Measurements from ENCODE around the gene TMEM181. TPM values are rescaled to one million over a fixed set of nuclear protein-coding genes. Genes with fewer than 3 reads are reported as not detected.

Gene TMEM181
- total RNA-seq, 1 donor from 2014 or later: 31.0 TPM

- peaks cover 10% of the 10 kb centered on the region for H3K4me1 Mint-ChIP-seq (ENCODE audit: low read depth, unreplicated experiment)
- Histone ChIP-seq H3K36me3 (ENCODE audit: insufficient read depth, low read length) (no peaks in the 10 kb centered on the region), H2AFZ (ENCODE audit: low read depth, low read length) (no peak overlapping the region), H3K27me3 (ENCODE audit: insufficient read depth, low read length) (no peaks in the 10 kb centered on the region), H3K4me3 (ENCODE audit: insufficient read depth, low read depth, low read length) (no peak overlapping the region), H3K27ac (ENCODE audit: low read depth, low read length) (no peak overlapping the region), H3K79me2 (ENCODE audit: insufficient read depth, low read length) (no peaks in the 10 kb centered on the region), H3K9ac (ENCODE audit: low read length) (no peak overlapping the region), H4K20me1 (ENCODE audit: insufficient read depth, low read length) (no peaks in the 10 kb centered on the region), H3K9me3 (ENCODE audit: insufficient read depth, low read depth, low read length) (no peaks in the 10 kb centered on the region), H3K4me2 (ENCODE audit: low read length) (no peak overlapping the region), H3K4me1 (ENCODE audit: insufficient read depth, low read length) (peaks cover 11% of the 10 kb centered on the region)
- H3K27ac Mint-ChIP-seq (ENCODE audit: unreplicated experiment): no peak overlapping the region
- TF ChIP-seq EZH2 (IDR thresholded peaks at IDR 0.05; ENCODE audit: insufficient read depth, low read length): no peak
- no peak for TF ChIP-seq CTCF (IDR thresholded peaks at IDR 0.05; ENCODE audit: insufficient read depth, low read depth, low read length)
- peaks cover 9% of the 10 kb centered on the region for H3K27me3 Mint-ChIP-seq (ENCODE audit: low read depth, unreplicated experiment)
- H3K36me3 Mint-ChIP-seq (ENCODE audit: low read depth, unreplicated experiment): peaks cover 16% of the 10 kb centered on the region
- no peak overlapping the region for H3K4me3 Mint-ChIP-seq (ENCODE audit: unreplicated experiment)
- no peak for DNase-seq (ENCODE audit: low read depth)
- FAIRE-seq: no peak
- peaks cover 6% of the 10 kb centered on the region for H3K9me3 Mint-ChIP-seq (ENCODE audit: unreplicated experiment)
Observed at GRCh38 chr6:158517038-158517437, 42.9 kb upstream of the TMEM181 start.

GRCh38 chr6:158517581-158517980 lies 42.3 kb upstream of the TMEM181 start:
- Mint-ChIP-seq H3K36me3 (ENCODE audit: low read depth, unreplicated experiment) (peaks cover 16% of the 10 kb centered on the region), H3K27ac (ENCODE audit: unreplicated experiment) (no peak overlapping the region), H3K27me3 (ENCODE audit: low read depth, unreplicated experiment) (peaks cover 9% of the 10 kb centered on the region), H3K4me1 (ENCODE audit: low read depth, unreplicated experiment) (peaks cover 10% of the 10 kb centered on the region), H3K9me3 (ENCODE audit: unreplicated experiment) (peaks cover 6% of the 10 kb centered on the region), H3K4me3 (ENCODE audit: unreplicated experiment) (no peak overlapping the region)
- no peaks in the 10 kb centered on the region for H3K79me2 ChIP-seq (ENCODE audit: insufficient read depth, low read length)
- no peak for TF ChIP-seq EZH2 (IDR thresholded peaks at IDR 0.05; ENCODE audit: insufficient read depth, low read length)
- TF ChIP-seq CTCF (IDR thresholded peaks at IDR 0.05; ENCODE audit: insufficient read depth, low read depth, low read length): no peak
- H3K4me1 ChIP-seq (ENCODE audit: insufficient read depth, low read length): peaks cover 11% of the 10 kb centered on the region
- no peak overlapping the region for H3K4me3 ChIP-seq (ENCODE audit: insufficient read depth, low read depth, low read length)
- H3K9me3 ChIP-seq (ENCODE audit: insufficient read depth, low read depth, low read length): no peaks in the 10 kb centered on the region
- no peaks in the 10 kb centered on the region for H3K36me3 ChIP-seq (ENCODE audit: insufficient read depth, low read length)
- no peak overlapping the region for H2AFZ ChIP-seq (ENCODE audit: low read depth, low read length)
- no peaks in the 10 kb centered on the region for H4K20me1 ChIP-seq (ENCODE audit: insufficient read depth, low read length)
- H3K9ac ChIP-seq (ENCODE audit: low read length): no peak overlapping the region
- DNase-seq (ENCODE audit: low read depth) (no peak), FAIRE-seq (no peak)
- H3K27ac ChIP-seq (ENCODE audit: low read depth, low read length): no peak overlapping the region
- peak overlapping the region; percentile 88 for H3K4me2 ChIP-seq (ENCODE audit: low read length)
- H3K27me3 ChIP-seq (ENCODE audit: insufficient read depth, low read length): no peaks in the 10 kb centered on the region

- Histone ChIP-seq H3K4me2 (ENCODE audit: low read length) (peak overlapping the region; percentile 88), H3K36me3 (ENCODE audit: insufficient read depth, low read length) (no peaks in the 10 kb centered on the region), H3K27ac (ENCODE audit: low read depth, low read length) (peak overlapping the region; percentile 14), H3K4me1 (ENCODE audit: insufficient read depth, low read length) (peaks cover 11% of the 10 kb centered on the region), H4K20me1 (ENCODE audit: insufficient read depth, low read length) (no peaks in the 10 kb centered on the region), H3K4me3 (ENCODE audit: insufficient read depth, low read depth, low read length) (peak overlapping the region; percentile 51), H2AFZ (ENCODE audit: low read depth, low read length) (peak overlapping the region; percentile 68), H3K9ac (ENCODE audit: low read length) (peak overlapping the region; percentile 58), H3K9me3 (ENCODE audit: insufficient read depth, low read depth, low read length) (no peaks in the 10 kb centered on the region), H3K27me3 (ENCODE audit: insufficient read depth, low read length) (no peaks in the 10 kb centered on the region), H3K79me2 (ENCODE audit: insufficient read depth, low read length) (no peaks in the 10 kb centered on the region)
- TF ChIP-seq CTCF (IDR thresholded peaks at IDR 0.05; ENCODE audit: insufficient read depth, low read depth, low read length) (peak; percentile 61), EZH2 (IDR thresholded peaks at IDR 0.05; ENCODE audit: insufficient read depth, low read length) (no peak)
- FAIRE-seq (peak; percentile 45), DNase-seq (ENCODE audit: low read depth) (peak; percentile 65)
- Mint-ChIP-seq H3K36me3 (ENCODE audit: low read depth, unreplicated experiment) (peaks cover 16% of the 10 kb centered on the region), H3K27me3 (ENCODE audit: low read depth, unreplicated experiment) (peaks cover 9% of the 10 kb centered on the region), H3K4me3 (ENCODE audit: unreplicated experiment) (peak overlapping the region; percentile 74), H3K4me1 (ENCODE audit: low read depth, unreplicated experiment) (peaks cover 10% of the 10 kb centered on the region), H3K27ac (ENCODE audit: unreplicated experiment) (peak overlapping the region; percentile 72), H3K9me3 (ENCODE audit: unreplicated experiment) (peaks cover 6% of the 10 kb centered on the region)
Observed at GRCh38 chr6:158518191-158519127, 41.4 kb upstream of the TMEM181 start.
